Activated CD8-positive, alpha-beta memory T cell treated with anti-CD3 and anti-CD28 coated beads, Interleukin-2, amount 50 U/mL, for 48 hours (primary cell): ENCODE data around the gene CFDP1.

Source experiments
- DNase-seq: peaks from one replicate; pipeline ENCODE4 v3.0.0-alpha.2; 2020

The CFDP1 gene

GRCh38 chr16:75315539-75316306, 117.6 kb downstream of the CFDP1 start:
- DNase-seq: no peak

GRCh38 chr16:75312875-75313274, 120.4 kb downstream of the CFDP1 start:
- no peak for DNase-seq

GRCh38 chr16:75311383-75311938, 121.8 kb downstream of the CFDP1 start:
- no peak for DNase-seq

- no peak for DNase-seq
These were observed 122.8 kb downstream of the CFDP1 start for GRCh38 chr16:75310541-75310940.

- no peak for DNase-seq
These were observed 123.3 kb downstream of the CFDP1 start for GRCh38 chr16:75309899-75310430.

DNA sequence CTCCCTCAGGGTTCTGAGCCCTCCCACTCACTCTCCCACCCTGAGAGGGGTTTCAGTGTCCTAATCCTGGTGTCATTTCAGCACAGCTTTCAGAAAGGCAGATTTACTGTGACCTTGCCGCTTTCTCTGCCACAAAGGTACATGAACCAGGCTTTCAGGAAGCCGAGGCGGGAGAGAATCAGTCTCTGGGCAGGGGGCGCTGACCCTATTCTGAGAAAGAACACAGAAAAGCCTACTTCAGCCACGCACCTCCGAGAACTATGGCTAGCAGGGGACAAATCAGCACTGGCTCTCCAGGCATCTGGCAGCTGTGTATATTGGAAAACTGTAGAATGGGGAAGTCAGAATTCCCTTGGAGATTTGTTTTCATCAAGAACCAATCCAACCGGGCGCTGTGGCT, 124.1 kb downstream of the CFDP1 start:
- no peak for DNase-seq

GRCh38 chr16:75308011-75308410, 125.3 kb downstream of the CFDP1 start:
- DNase-seq: no peak

GRCh38 chr16:75307506-75307905, 125.8 kb downstream of the CFDP1 start:
- no peak for DNase-seq

GRCh38 chr16:75306099-75306762, 127.1 kb downstream of the CFDP1 start:
- DNase-seq: no peak

- peak; percentile 58 for DNase-seq
These were observed 127.8 kb downstream of the CFDP1 start for GRCh38 chr16:75305364-75306098.

GRCh38 chr16:75304521-75305363, 128.6 kb downstream of the CFDP1 start:
- DNase-seq: no peak

DNA sequence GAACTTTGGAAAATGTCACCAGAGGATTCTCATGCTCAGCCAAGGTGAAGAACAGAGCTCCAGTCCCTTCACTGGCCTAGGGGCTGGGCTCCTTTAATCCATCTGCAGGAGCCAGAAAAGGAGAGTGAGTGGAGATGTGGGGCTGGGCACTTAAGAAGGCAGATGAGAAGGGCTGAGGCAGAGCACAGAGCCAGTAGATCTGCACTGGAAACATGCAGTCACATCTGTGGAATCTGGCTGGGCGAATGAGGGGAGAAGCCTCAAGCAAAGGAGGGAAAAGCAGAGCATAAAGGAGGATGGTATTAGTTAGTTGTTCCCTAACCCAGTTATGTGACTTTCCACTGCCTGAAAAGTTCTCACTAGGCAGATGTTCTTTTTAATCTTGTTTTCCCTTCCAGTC, 131.5 kb downstream of the CFDP1 start:
- DNase-seq: no peak

GRCh38 chr16:75298267-75298666, 135.0 kb downstream of the CFDP1 start:
- no peak for DNase-seq

DNA sequence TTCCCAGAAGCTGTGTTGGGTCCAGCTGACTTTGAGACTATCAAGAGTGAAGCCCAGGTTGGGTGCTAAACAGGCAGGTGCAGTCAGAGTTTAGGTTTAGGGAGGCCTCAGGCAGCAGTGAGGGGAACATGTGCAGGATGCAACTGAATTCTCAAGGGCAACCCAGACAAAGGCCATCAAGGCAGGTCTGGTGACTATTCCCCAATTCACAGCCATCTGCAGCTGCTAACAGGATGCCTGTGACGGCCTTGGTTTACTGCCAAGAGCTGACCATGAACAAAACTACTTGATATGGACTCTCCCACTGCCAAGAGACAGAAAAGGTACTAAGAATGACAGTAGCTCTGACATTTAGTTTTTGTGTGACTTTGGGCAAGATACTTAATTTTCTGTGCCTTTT, 136.7 kb downstream of the CFDP1 start:
- no peak for DNase-seq

- DNase-seq: no peak
These were observed 138.4 kb downstream of the CFDP1 start for GRCh38 chr16:75294773-75295459.

- no peak for DNase-seq
These were observed 139.5 kb downstream of the CFDP1 start for GRCh38 chr16:75293772-75294171.

GRCh38 chr16:75293173-75293572, 140.1 kb downstream of the CFDP1 start:
- DNase-seq: no peak

DNA sequence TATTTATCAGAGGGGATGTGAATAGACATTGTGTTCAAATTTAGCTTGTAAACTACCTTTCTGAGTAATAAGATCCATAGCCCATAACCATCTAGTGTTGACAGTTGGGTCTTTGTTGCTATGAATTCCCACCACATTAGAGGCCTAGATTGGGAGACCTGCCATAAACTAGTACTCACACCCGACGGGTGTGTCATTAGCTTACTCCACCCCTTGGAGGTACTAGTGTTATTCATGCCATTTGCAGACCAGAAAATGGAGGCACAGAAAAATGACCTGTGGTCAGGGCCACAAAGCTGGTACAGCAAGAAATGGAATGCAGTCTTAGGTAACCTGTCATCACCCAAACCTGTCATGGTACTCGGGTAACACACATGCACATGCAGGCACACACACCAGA, 140.6 kb downstream of the CFDP1 start:
- no peak for DNase-seq

GRCh38 chr16:75289189-75289588, 144.1 kb downstream of the CFDP1 start:
- no peak for DNase-seq

DNA sequence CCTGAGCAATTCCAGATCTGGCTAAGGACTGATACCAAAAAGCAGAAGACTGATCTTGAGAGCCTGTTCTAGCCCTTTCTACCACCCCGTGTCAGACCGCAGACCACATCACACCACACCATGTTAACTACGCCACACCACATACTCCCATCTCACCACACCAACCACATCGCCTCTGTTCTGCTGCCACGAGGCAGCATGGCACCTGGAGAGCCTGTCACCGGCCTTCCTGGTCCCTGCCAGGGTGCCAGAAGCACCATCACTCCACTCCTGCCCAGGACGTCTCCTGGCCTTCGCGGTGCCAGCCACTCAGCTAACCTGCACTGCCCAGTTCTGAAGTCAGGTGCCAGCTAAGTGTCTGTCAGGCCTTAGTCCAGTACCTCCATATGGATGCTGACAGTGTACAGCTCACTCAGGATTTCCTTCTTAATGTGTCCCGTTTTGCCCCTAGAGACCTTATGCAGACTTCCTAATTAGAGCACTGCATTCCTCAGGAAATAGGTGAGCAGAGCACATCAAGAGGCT, 144.6 kb downstream of the CFDP1 start:
- DNase-seq: peak; percentile 86

DNA sequence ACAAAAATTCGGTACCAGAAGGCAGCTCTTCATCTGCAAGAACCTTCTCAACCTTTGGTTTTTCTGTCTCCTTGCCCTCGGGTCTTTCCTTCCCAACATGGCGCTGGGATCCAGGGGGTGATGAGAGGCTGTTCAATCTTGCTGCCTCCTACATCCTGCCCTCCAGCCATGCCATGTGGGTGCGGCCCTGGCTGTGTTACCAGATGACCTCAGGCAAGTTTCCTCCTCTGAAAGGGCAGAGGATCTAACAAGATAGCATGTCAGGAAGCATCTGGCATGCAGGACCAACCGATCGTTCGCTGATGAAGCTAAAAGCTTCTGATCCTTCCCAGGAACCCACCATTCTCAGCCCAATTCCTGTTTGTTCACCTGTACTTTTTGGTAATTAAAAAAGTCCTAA, 145.1 kb downstream of the CFDP1 start:
- no peak for DNase-seq
